ENCODE results near the gene UBD. TPM values are rescaled to one million over a fixed set of nuclear protein-coding genes. Genes with fewer than 3 reads are reported as not detected.

UBD gene
- total and polyA plus RNA-seq, 2 donors: 155 to 158 TPM

DNA sequence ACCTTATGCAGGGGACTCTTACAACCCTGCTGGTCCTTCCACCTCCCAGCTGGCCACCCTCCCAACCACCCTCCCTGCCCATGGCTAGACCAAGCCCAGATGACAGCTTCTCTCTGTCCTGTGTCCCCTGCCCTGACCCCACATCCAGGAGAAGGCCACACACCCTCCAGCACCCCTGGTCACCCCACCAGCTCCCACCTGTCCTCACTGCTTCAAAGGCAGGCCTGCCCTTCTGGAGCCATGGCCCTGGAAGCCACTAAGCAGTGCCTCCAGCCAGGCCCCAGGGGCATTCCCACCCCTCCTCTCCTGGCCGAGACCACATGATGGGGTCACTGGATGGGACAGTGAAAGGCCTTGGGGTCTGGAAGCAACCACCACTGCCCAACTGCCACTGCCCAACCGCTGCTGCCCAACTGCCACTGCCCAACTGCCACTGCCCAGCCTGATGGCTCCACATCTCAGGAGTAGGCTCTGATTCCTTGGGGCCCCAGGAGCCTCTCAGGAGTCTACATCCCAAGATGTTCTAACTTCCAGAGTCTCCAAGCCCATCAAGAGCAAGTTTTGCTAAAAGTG is 30.5 kb downstream of the UBD start:
- no peak for DNase-seq (ENCODE audit: low read depth in 6 of 9, low spot score in 9 of 9)
- Histone ChIP-seq H3K36me3 (ENCODE audit: control insufficient read depth in 2 of 2, insufficient read depth in 2 of 2, low read length in 1 of 2) (no peaks in the 10 kb centered on the region), H3K4me3 (ENCODE audit: low read length in 2 of 2) (no peak overlapping the region), H3K27ac (ENCODE audit: low read depth in 1 of 2, low read length in 1 of 2) (no peak overlapping the region), H3K27me3 (ENCODE audit: control insufficient read depth in 2 of 2, insufficient read depth in 1 of 2, low read length in 1 of 2) (no peaks in the 10 kb centered on the region), H3K4me1 (ENCODE audit: control insufficient read depth in 2 of 2, insufficient read depth in 2 of 2, low read length in 2 of 2) (no peaks in the 10 kb centered on the region), H3K9me3 (ENCODE audit: control insufficient read depth in 2 of 2, insufficient read depth in 1 of 2, low read length in 1 of 2) (no peaks in the 10 kb centered on the region)
- WGBS: 97% methylated on average over 2 of the region's 2 CpGs

DNA sequence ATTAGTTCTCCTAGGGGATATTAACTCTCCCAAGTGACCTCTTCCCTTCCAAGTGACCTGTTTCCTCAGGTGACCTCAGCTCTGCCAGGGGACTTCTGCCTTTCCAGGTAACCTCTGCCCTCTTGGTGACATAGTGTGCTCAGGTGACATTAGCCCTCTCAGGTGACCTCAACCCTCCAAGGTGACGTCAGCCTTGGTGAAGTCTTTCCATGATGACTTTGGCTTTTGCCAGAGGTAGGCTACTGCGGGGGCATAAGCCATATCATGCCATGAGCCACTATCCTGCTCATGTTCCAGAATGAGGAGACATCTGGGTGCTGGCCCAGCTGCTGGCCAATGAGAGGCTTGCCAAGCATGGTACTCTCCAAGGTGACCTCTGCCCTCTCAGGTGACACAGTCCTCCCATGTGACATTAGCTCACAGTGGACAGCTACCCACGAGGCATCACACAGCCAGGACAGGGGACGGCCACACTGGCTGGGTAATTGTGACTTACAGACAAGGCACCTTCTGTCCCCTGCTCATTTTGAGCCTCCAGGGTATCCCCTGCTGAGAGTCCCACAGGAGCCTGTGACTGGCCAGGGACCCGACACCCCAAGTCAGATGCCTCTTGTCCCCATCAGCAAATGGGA is 31.1 kb downstream of the UBD start:
- Histone ChIP-seq H3K9me3 (ENCODE audit: control insufficient read depth in 2 of 2, insufficient read depth in 1 of 2, low read length in 1 of 2) (no peaks in the 10 kb centered on the region), H3K4me3 (ENCODE audit: low read length in 2 of 2) (no peak overlapping the region), H3K4me1 (ENCODE audit: control insufficient read depth in 2 of 2, insufficient read depth in 2 of 2, low read length in 2 of 2) (no peaks in the 10 kb centered on the region), H3K27me3 (ENCODE audit: control insufficient read depth in 2 of 2, insufficient read depth in 1 of 2, low read length in 1 of 2) (no peaks in the 10 kb centered on the region), H3K36me3 (ENCODE audit: control insufficient read depth in 2 of 2, insufficient read depth in 2 of 2, low read length in 1 of 2) (no peaks in the 10 kb centered on the region), H3K27ac (ENCODE audit: low read depth in 1 of 2, low read length in 1 of 2) (no peak overlapping the region)
- WGBS: 84% methylated on average over 5 of the region's 5 CpGs
- DNase-seq (ENCODE audit: low read depth in 6 of 9, low spot score in 9 of 9): no peak

- Histone ChIP-seq H3K9me3 (ENCODE audit: control insufficient read depth in 2 of 2, insufficient read depth in 1 of 2, low read length in 1 of 2) (no peaks in the 10 kb centered on the region), H3K36me3 (ENCODE audit: control insufficient read depth in 2 of 2, insufficient read depth in 2 of 2, low read length in 1 of 2) (no peaks in the 10 kb centered on the region), H3K4me1 (ENCODE audit: control insufficient read depth in 2 of 2, insufficient read depth in 2 of 2, low read length in 2 of 2) (no peaks in the 10 kb centered on the region), H3K27me3 (ENCODE audit: control insufficient read depth in 2 of 2, insufficient read depth in 1 of 2, low read length in 1 of 2) (no peaks in the 10 kb centered on the region), H3K27ac (ENCODE audit: low read depth in 1 of 2, low read length in 1 of 2) (no peak overlapping the region), H3K4me3 (ENCODE audit: low read length in 2 of 2) (no peak overlapping the region)
- 87% methylated on average over 2 of the region's 2 CpGs for WGBS
- DNase-seq (ENCODE audit: low read depth in 6 of 9, low spot score in 9 of 9): no peak
These were observed 32.0 kb downstream of the UBD start for GRCh38 chr6:29527564-29527963.

- 80% methylated on average over 1 of the region's 1 CpG for WGBS
- no peaks in the 10 kb centered on the region for H3K27me3 ChIP-seq (ENCODE audit: control insufficient read depth in 2 of 2, insufficient read depth in 1 of 2, low read length in 1 of 2)
- no peaks in the 10 kb centered on the region for H3K4me1 ChIP-seq (ENCODE audit: control insufficient read depth in 2 of 2, insufficient read depth in 2 of 2, low read length in 2 of 2)
- no peak for DNase-seq (ENCODE audit: low read depth in 6 of 9, low spot score in 9 of 9)
- H3K9me3 ChIP-seq (ENCODE audit: control insufficient read depth in 2 of 2, insufficient read depth in 1 of 2, low read length in 1 of 2): no peaks in the 10 kb centered on the region
- H3K36me3 ChIP-seq (ENCODE audit: control insufficient read depth in 2 of 2, insufficient read depth in 2 of 2, low read length in 1 of 2): no peaks in the 10 kb centered on the region
- no peak overlapping the region for H3K4me3 ChIP-seq (ENCODE audit: low read length in 2 of 2)
- H3K27ac ChIP-seq (ENCODE audit: low read depth in 1 of 2, low read length in 1 of 2): no peak overlapping the region
These were observed 32.4 kb downstream of the UBD start for GRCh38 chr6:29527126-29527525.

GRCh38 chr6:29525311-29525639 is 34.3 kb downstream of the UBD start:
- WGBS: 0% methylated on average over 1 of the region's 1 CpG
- no peak for DNase-seq (ENCODE audit: low read depth in 6 of 9, low spot score in 9 of 9)
- Histone ChIP-seq H3K27me3 (ENCODE audit: control insufficient read depth in 2 of 2, insufficient read depth in 1 of 2, low read length in 1 of 2) (no peaks in the 10 kb centered on the region), H3K9me3 (ENCODE audit: control insufficient read depth in 2 of 2, insufficient read depth in 1 of 2, low read length in 1 of 2) (no peaks in the 10 kb centered on the region), H3K4me1 (ENCODE audit: control insufficient read depth in 2 of 2, insufficient read depth in 2 of 2, low read length in 2 of 2) (no peaks in the 10 kb centered on the region), H3K27ac (ENCODE audit: low read depth in 1 of 2, low read length in 1 of 2) (no peak overlapping the region), H3K4me3 (ENCODE audit: low read length in 2 of 2) (no peak overlapping the region), H3K36me3 (ENCODE audit: control insufficient read depth in 2 of 2, insufficient read depth in 2 of 2, low read length in 1 of 2) (no peaks in the 10 kb centered on the region)

DNA sequence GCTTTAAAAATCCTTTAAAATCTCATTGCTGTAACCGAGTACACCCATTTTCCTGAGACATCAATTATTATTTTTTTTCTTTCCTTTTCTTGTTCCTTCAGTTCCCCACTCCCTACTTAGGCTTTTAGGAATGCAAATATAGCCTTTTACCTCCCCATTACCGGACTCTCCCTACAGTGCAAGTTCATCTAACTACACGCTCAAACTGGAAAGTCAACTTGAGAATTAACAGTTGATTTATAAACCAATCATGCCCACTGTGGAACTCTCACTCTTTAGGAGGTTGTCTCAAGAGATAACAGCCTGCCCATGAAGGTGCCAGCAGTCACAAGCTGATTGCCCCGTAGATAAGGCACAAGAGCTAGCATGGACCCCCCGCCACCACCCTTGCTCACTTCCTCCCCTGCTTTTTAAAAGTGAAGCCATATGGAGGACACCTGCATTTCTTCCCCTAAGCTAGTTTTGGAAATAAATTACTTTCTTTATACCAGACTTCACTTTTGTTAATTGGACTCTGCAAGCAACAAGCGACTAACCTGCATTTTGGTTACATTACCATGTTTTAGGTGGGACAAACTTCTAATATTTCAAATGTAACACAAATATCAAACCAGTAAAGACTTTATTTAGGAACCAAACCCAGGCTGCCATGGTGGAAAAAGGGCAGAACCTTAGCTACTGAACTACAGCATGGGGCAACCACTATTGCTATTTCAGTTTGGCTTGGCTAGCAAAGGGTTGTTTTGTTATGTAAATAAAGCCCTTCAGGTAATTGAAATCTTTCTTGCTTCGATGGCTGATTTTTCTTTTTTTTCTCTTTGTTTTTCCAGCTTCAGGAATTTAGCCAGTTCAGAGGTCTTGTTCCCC is 34.9 kb downstream of the UBD start:
- Histone ChIP-seq H3K27ac (ENCODE audit: low read depth in 1 of 2, low read length in 1 of 2) (no peak overlapping the region), H3K9me3 (ENCODE audit: control insufficient read depth in 2 of 2, insufficient read depth in 1 of 2, low read length in 1 of 2) (no peaks in the 10 kb centered on the region), H3K36me3 (ENCODE audit: control insufficient read depth in 2 of 2, insufficient read depth in 2 of 2, low read length in 1 of 2) (no peaks in the 10 kb centered on the region), H3K27me3 (ENCODE audit: control insufficient read depth in 2 of 2, insufficient read depth in 1 of 2, low read length in 1 of 2) (no peaks in the 10 kb centered on the region), H3K4me3 (ENCODE audit: low read length in 2 of 2) (no peak overlapping the region), H3K4me1 (ENCODE audit: control insufficient read depth in 2 of 2, insufficient read depth in 2 of 2, low read length in 2 of 2) (no peaks in the 10 kb centered on the region)
- 34% methylated on average over 7 of the region's 7 CpGs for WGBS
- peak in 1 of 9 donors; percentile 2 for DNase-seq (ENCODE audit: low read depth in 6 of 9, low spot score in 9 of 9)

GRCh38 chr6:29524044-29524443 is 35.5 kb downstream of the UBD start:
- Histone ChIP-seq H3K27ac (ENCODE audit: low read depth in 1 of 2, low read length in 1 of 2) (no peak overlapping the region), H3K27me3 (ENCODE audit: control insufficient read depth in 2 of 2, insufficient read depth in 1 of 2, low read length in 1 of 2) (no peaks in the 10 kb centered on the region), H3K4me1 (ENCODE audit: control insufficient read depth in 2 of 2, insufficient read depth in 2 of 2, low read length in 2 of 2) (no peaks in the 10 kb centered on the region), H3K36me3 (ENCODE audit: control insufficient read depth in 2 of 2, insufficient read depth in 2 of 2, low read length in 1 of 2) (no peaks in the 10 kb centered on the region), H3K4me3 (ENCODE audit: low read length in 2 of 2) (no peak overlapping the region), H3K9me3 (ENCODE audit: control insufficient read depth in 2 of 2, insufficient read depth in 1 of 2, low read length in 1 of 2) (no peaks in the 10 kb centered on the region)
- WGBS: 69% methylated on average over 2 of the region's 2 CpGs
- no peak for DNase-seq (ENCODE audit: low read depth in 6 of 9, low spot score in 9 of 9)

- no peaks in the 10 kb centered on the region for H3K9me3 ChIP-seq (ENCODE audit: control insufficient read depth in 2 of 2, insufficient read depth in 1 of 2, low read length in 1 of 2)
- H3K27ac ChIP-seq (ENCODE audit: low read depth in 1 of 2, low read length in 1 of 2): no peak overlapping the region
- DNase-seq (ENCODE audit: low read depth in 6 of 9, low spot score in 9 of 9): no peak
- WGBS: 73% methylated on average over 2 of the region's 2 CpGs
- no peaks in the 10 kb centered on the region for H3K4me1 ChIP-seq (ENCODE audit: control insufficient read depth in 2 of 2, insufficient read depth in 2 of 2, low read length in 2 of 2)
- no peaks in the 10 kb centered on the region for H3K27me3 ChIP-seq (ENCODE audit: control insufficient read depth in 2 of 2, insufficient read depth in 1 of 2, low read length in 1 of 2)
- no peak overlapping the region for H3K4me3 ChIP-seq (ENCODE audit: low read length in 2 of 2)
- H3K36me3 ChIP-seq (ENCODE audit: control insufficient read depth in 2 of 2, insufficient read depth in 2 of 2, low read length in 1 of 2): no peaks in the 10 kb centered on the region
These were observed 37.3 kb downstream of the UBD start for GRCh38 chr6:29522227-29522626.

DNA sequence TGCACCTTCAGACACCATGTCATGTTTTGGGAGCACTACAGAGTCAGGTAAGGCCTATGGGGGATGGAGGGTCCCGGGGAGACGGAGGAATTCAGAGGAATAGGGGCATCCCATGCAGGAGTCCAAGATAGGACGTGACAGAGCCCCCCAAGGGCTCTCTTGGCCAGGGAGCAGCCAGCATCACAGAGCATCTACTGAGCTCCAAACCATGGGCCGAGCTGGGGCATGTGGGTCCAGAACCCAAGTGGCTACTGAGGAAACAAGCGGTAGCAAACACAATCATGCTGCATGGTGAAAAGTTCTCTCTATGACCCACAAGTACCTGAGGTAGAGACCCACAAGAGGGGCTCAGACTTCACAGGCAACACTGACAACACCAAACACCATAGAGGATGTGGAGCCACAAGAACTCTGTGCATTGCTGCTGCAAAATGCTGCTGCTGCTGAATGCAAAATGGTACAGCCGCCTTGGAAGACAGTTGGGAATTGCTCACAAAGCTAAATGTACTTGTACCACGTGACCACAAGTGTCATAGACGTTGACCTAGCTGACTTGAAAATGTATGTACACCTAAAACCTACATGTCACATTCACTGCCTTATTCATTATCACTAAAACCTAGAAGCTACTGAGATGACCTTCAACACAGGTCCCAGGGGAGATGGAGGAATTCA is 38.4 kb downstream of the UBD start:
- H3K27me3 ChIP-seq (ENCODE audit: control insufficient read depth in 2 of 2, insufficient read depth in 1 of 2, low read length in 1 of 2): no peaks in the 10 kb centered on the region
- DNase-seq (ENCODE audit: low read depth in 6 of 9, low spot score in 9 of 9): no peak
- H3K4me3 ChIP-seq (ENCODE audit: low read length in 2 of 2): no peak overlapping the region
- WGBS: 73% methylated on average over 8 of the region's 8 CpGs
- H3K36me3 ChIP-seq (ENCODE audit: control insufficient read depth in 2 of 2, insufficient read depth in 2 of 2, low read length in 1 of 2): no peaks in the 10 kb centered on the region
- H3K4me1 ChIP-seq (ENCODE audit: control insufficient read depth in 2 of 2, insufficient read depth in 2 of 2, low read length in 2 of 2): no peaks in the 10 kb centered on the region
- H3K9me3 ChIP-seq (ENCODE audit: control insufficient read depth in 2 of 2, insufficient read depth in 1 of 2, low read length in 1 of 2): no peaks in the 10 kb centered on the region
- H3K27ac ChIP-seq (ENCODE audit: low read depth in 1 of 2, low read length in 1 of 2): no peak overlapping the region
